ENCODE results near the gene UCP2.
"Not testable (repeated sequence)": the region's sequence is repeated elsewhere in the genome, so short reads cannot be mapped to it uniquely, and the experiment has no call there.

UCP2 gene

GRCh38 chr11:73939096-73939495 lies 43.5 kb downstream of the UCP2 start:
- DNase-seq (ENCODE audit: low read depth) = no peak
- H3K4me3 ChIP-seq (ENCODE audit: low read depth, low read length) = no peak overlapping the region
- no peak for TF ChIP-seq CTCF (IDR thresholded peaks at IDR 0.05; ENCODE audit: control insufficient read depth, extremely low read depth, insufficient read depth)

- DNase-seq (ENCODE audit: low read depth); H3K4me3 ChIP-seq (ENCODE audit: low read depth, low read length): not testable (repeated sequence)
Measured at GRCh38 chr11:73936047-73936446, 46.6 kb downstream of the UCP2 start.

- DNase-seq (ENCODE audit: low read depth) = no peak
- no peak overlapping the region for H3K4me3 ChIP-seq (ENCODE audit: low read depth, low read length)
- TF ChIP-seq CTCF (IDR thresholded peaks at IDR 0.05; ENCODE audit: control insufficient read depth, extremely low read depth, insufficient read depth) = no peak
Measured at GRCh38 chr11:73932781-73933180, 49.9 kb downstream of the UCP2 start.

- TF ChIP-seq CTCF (IDR thresholded peaks at IDR 0.05; ENCODE audit: control insufficient read depth, extremely low read depth, insufficient read depth) = no peak
- no peak for DNase-seq (ENCODE audit: low read depth)
- no peak overlapping the region for H3K4me3 ChIP-seq (ENCODE audit: low read depth, low read length)
Measured at GRCh38 chr11:73931951-73932350, 50.7 kb downstream of the UCP2 start.

GRCh38 chr11:73931039-73931645 lies 51.5 kb downstream of the UCP2 start:
- H3K4me3 ChIP-seq (ENCODE audit: low read depth, low read length) = no peak overlapping the region
- peak; percentile 59 for DNase-seq (ENCODE audit: low read depth)

GRCh38 chr11:73929388-73929787 lies 53.3 kb downstream of the UCP2 start:
- no peak overlapping the region for H3K4me3 ChIP-seq (ENCODE audit: low read depth, low read length)
- no peak for TF ChIP-seq CTCF (IDR thresholded peaks at IDR 0.05; ENCODE audit: control insufficient read depth, extremely low read depth, insufficient read depth)
- no peak for DNase-seq (ENCODE audit: low read depth)

More at GRCh38 chr11:73931039-73931645, 51.5 kb downstream of the UCP2 start:
- TF ChIP-seq CTCF (IDR thresholded peaks at IDR 0.05; ENCODE audit: control insufficient read depth, extremely low read depth, insufficient read depth) = peak; percentile 61

All from LNCaP clone FGC (cell line).